Mesodermal cell (in vitro differentiated cells): Measurements from ENCODE around the gene STK11.

Experiments used
- H3K27ac ChIP-seq: 2 replicates; pipeline ENCODE4 v1.7.0; 2013; ENCODE audit warnings: mild to moderate bottlenecking, low read depth, low read length, moderate library complexity; ENCODE audit not compliant: severe bottlenecking
- H3K36me3 ChIP-seq: 2 replicates; pipeline ENCODE4 v1.7.1; 2013; ENCODE audit warnings: mild to moderate bottlenecking, low read length, moderate library complexity; ENCODE audit not compliant: control insufficient read depth, insufficient read depth
- H3K4me1 ChIP-seq: one replicate; pipeline ENCODE4 v1.7.1; 2013; ENCODE audit warnings: mild to moderate bottlenecking, low read length; ENCODE audit not compliant: insufficient read depth, control insufficient read depth, poor library complexity, severe bottlenecking
- H3K4me3 ChIP-seq: 2 replicates; pipeline ENCODE4 v1.7.0; 2013; ENCODE audit warnings: low read length, control low read depth, mild to moderate bottlenecking; ENCODE audit not compliant: insufficient read depth, poor library complexity, severe bottlenecking; ENCODE audit errors: extremely low read depth
- H3K9me3 ChIP-seq: 2 replicates; pipeline ENCODE4 v1.7.1; 2013; ENCODE audit warnings: mild to moderate bottlenecking, low read length, moderate library complexity; ENCODE audit not compliant: control insufficient read depth
- WGBS, 2 experiments: methylation state at CpG; one replicate each; pipeline ENCODE4 v1.1.5; 2013; ENCODE audit warnings: missing lambda C conversion rate in 2 of 2; ENCODE audit not compliant: insufficient coverage in 2 of 2; 5-methylcytosine and 5-hydroxymethylcytosine counted together

The STK11 gene

GRCh38 chr19:1250437-1251260, 45.1 kb downstream of the STK11 start:
- no peaks in the 10 kb centered on the region for H3K9me3 ChIP-seq
- 0% methylated on average over 62 to 63 of the region's 90 CpGs for WGBS, 2 experiments
- H3K4me1 ChIP-seq: peaks cover 28% of the 10 kb centered on the region
- H3K36me3 ChIP-seq: peaks cover 50% of the 10 kb centered on the region
- peak overlapping the region; percentile 87 for H3K4me3 ChIP-seq
- H3K27ac ChIP-seq: peak overlapping the region; percentile 90

- Histone ChIP-seq H3K36me3 (peaks cover 59% of the 10 kb centered on the region), H3K27ac (peak overlapping the region; percentile 90), H3K4me1 (peaks cover 35% of the 10 kb centered on the region), H3K9me3 (no peaks in the 10 kb centered on the region), H3K4me3 (peak overlapping the region; percentile 87)
- 1 to 5% methylated on average over 15 to 26 of the region's 41 CpGs for whole genome bisulfite sequencing, 2 experiments
Observed at GRCh38 chr19:1251330-1252220, 46.0 kb downstream of the STK11 start.

GRCh38 chr19:1252221-1252820, 46.7 kb downstream of the STK11 start:
- peaks cover 66% of the 10 kb centered on the region for H3K36me3 ChIP-seq
- 31 to 47% methylated on average over 13 to 14 of the region's 30 CpGs for WGBS, 2 experiments

GRCh38 chr19:1252821-1253513, 47.4 kb downstream of the STK11 start:
- H3K36me3 ChIP-seq: peaks cover 73% of the 10 kb centered on the region
- peak overlapping the region; percentile 87 for H3K4me3 ChIP-seq
- H3K4me1 ChIP-seq: peaks cover 45% of the 10 kb centered on the region
- peak overlapping the region; percentile 90 for H3K27ac ChIP-seq
- 38 to 53% methylated on average over 7 to 10 of the region's 26 CpGs for WGBS, 2 experiments
- H3K9me3 ChIP-seq: no peaks in the 10 kb centered on the region

More at GRCh38 chr19:1252221-1252820, 46.7 kb downstream of the STK11 start:
- peak overlapping the region; percentile 90 for H3K27ac ChIP-seq
- H3K9me3 ChIP-seq: no peaks in the 10 kb centered on the region
- H3K4me3 ChIP-seq: peak overlapping the region; percentile 87
- H3K4me1 ChIP-seq: peaks cover 40% of the 10 kb centered on the region

- WGBS, 2 experiments: 86 to 87% methylated on average over 20 to 22 of the region's 23 CpGs
- H3K36me3 ChIP-seq: peaks cover 78% of the 10 kb centered on the region
- H3K9me3 ChIP-seq: no peaks in the 10 kb centered on the region
- H3K4me3 ChIP-seq: peak overlapping the region; percentile 87
- peak overlapping the region; percentile 82 for H3K27ac ChIP-seq
- H3K4me1 ChIP-seq: peaks cover 51% of the 10 kb centered on the region
Observed at GRCh38 chr19:1253514-1254080, 48.0 kb downstream of the STK11 start.

- Histone ChIP-seq H3K27ac (peak overlapping the region; percentile 82), H3K9me3 (no peaks in the 10 kb centered on the region), H3K36me3 (peaks cover 78% of the 10 kb centered on the region), H3K4me3 (no peak overlapping the region), H3K4me1 (peaks cover 53% of the 10 kb centered on the region)
- WGBS, 2 experiments: 91 to 95% methylated on average over 29 to 37 of the region's 37 CpGs
Observed at GRCh38 chr19:1254081-1254527, 48.5 kb downstream of the STK11 start.

GRCh38 chr19:1254530-1255185, 49.1 kb downstream of the STK11 start:
- H3K36me3 ChIP-seq: peaks cover 78% of the 10 kb centered on the region
- 97 to 98% methylated on average over 19 of the region's 20 CpGs for WGBS, 2 experiments
- no peaks in the 10 kb centered on the region for H3K9me3 ChIP-seq
- peaks cover 59% of the 10 kb centered on the region for H3K4me1 ChIP-seq
- peak overlapping the region; percentile 82 for H3K27ac ChIP-seq
- no peak overlapping the region for H3K4me3 ChIP-seq

- H3K4me3 ChIP-seq: no peak overlapping the region
- H3K36me3 ChIP-seq: peaks cover 75% of the 10 kb centered on the region
- 95 to 96% methylated on average over 50 to 51 of the region's 52 CpGs for WGBS, 2 experiments
- H3K4me1 ChIP-seq: peaks cover 62% of the 10 kb centered on the region
- H3K27ac ChIP-seq: peak overlapping the region; percentile 62
- H3K9me3 ChIP-seq: no peaks in the 10 kb centered on the region
Observed at GRCh38 chr19:1255186-1256161, 49.9 kb downstream of the STK11 start.
